Right lobe of liver (tissue), 6 donors: Measurements from ENCODE around the gene RCL1. TPM values are rescaled to one million over a fixed set of nuclear protein-coding genes. Genes with fewer than 3 reads are reported as not detected.

ENCODE experiments used
- ATAC-seq, 4 donors: fragments of 200-7000 bp; cut with Tn5 transposase; one replicate each; pipeline ENCODE4 v1.9.1; 2020; ENCODE audit warnings: mild to moderate bottlenecking in 4 of 4, moderate library complexity in 4 of 4
- DNase-seq, 3 donors: peaks; one replicate each; pipeline ENCODE4 v3.0.0-alpha.2; 2020
- H3K27ac ChIP-seq, 3 donors: fragments of 200-600 bp; one replicate each; pipeline ENCODE4 v1.8.0; 2022
- H3K27me3 ChIP-seq, 2 donors: fragments of 200-600 bp; one replicate each; pipeline ENCODE4 v1.8.0; 2022
- H3K36me3 ChIP-seq, 4 donors: fragments of 200-600 bp; sonication (generic) in 1 of 4; one replicate each; pipeline versions ENCODE4 v1.5.1 to v1.8.0; 2017 to 2022; ENCODE audit warnings: control low read depth in 1 of 4
- H3K4me1 ChIP-seq, 4 donors: fragments of 200-600 bp; sonication (generic) in 1 of 4; one replicate each; pipeline versions ENCODE4 v1.5.1 to v1.8.0; 2017 to 2022; ENCODE audit warnings: control low read depth in 1 of 4
- H3K4me3 ChIP-seq, 3 donors: fragments of 200-600 bp; one replicate each; pipeline ENCODE4 v1.8.0; 2022
- H3K9me3 ChIP-seq, 4 donors: fragments of 200-600 bp; sonication (generic) in 1 of 4; one replicate each; pipeline versions ENCODE4 v1.5.1 to v1.8.0; 2017 to 2022; ENCODE audit warnings: control low read depth in 1 of 4
- CTCF ChIP-seq, 4 donors: fragments of 200-600 bp in 3 of 4; fragments of 450-650 bp in 1 of 4; IDR thresholded peaks; one replicate each; pipeline versions ENCODE4 v1.5.1 to v1.8.0; 2016 to 2022; ENCODE audit warnings: antibody characterized with exemption in 4 of 4, mild to moderate bottlenecking in 2 of 4
- POLR2A ChIP-seq: fragments of 450-650 bp; IDR thresholded peaks from one replicate; pipeline ENCODE4 v1.6.1; 2017; ENCODE audit warnings: antibody characterized with exemption, mild to moderate bottlenecking
- whole genome bisulfite sequencing: methylation state at CpG from one replicate; pipeline ENCODE4 v1.1.6; 2018; ENCODE audit warnings: low coverage, low lambda C conversion rate; ENCODE audit not compliant: insufficient coverage; ENCODE audit errors: missing lambda C conversion rate; 5-methylcytosine and 5-hydroxymethylcytosine counted together
- intact Hi-C, 2 donors: fragments of 100-400 bp; cut with DNase I; formaldehyde crosslinking; loops; one replicate each; pipeline versions ENCODE4 v1.11.2 to v1.14.1; 2022
- total RNA-seq, 6 experiments: library from RNA; depleted of rRNA in 2 of 6; stranded (reverse); fragments of >200 nt in 2 of 6; fragmentation: NEBNext Ultra II Directional in 3 of 6; extraction: Animal tissue kit (Norgen Biotek cat#: 25700) in 3 of 6; gene quantifications; one replicate each; pipeline versions ENCODE4 v1.1.0 to v1.2.4, GENCODE V29; 2016 to 2023
- donor health status: DM: no; HTN: yes; CAD: no.
- donor health status: DM: no; HTN: no; CAD: no.
- donor health status: DM: no; HTN: no; CAD: no.
- donor health status: DM: no; HTN: yes; CAD: no.
- donor health status: DM: no; HTN: yes; CAD: no.

Gene RCL1
- total RNA-seq, 6 experiments from 2014 or later = 20.2 to 108 (median 63.4) TPM

GRCh38 chr9:4837261-4838188 is 44.8 kb downstream of the RCL1 start:
- no peak for TF ChIP-seq POLR2A
- TF ChIP-seq CTCF (IDR thresholded peaks at IDR 0.05) = no peak

GRCh38 chr9:4838189-4838546 is 45.4 kb downstream of the RCL1 start:
- Histone ChIP-seq H3K27ac (peak overlapping the region in 2 of 3 donors; percentile 90 to 95), H3K27me3 (no peaks in the 10 kb centered on the region), H3K4me1 (peaks cover 0 to 43% (median 15%) of the 10 kb centered on the region in 4 donors), H3K4me3 (no peak overlapping the region), H3K9me3 (no peaks in the 10 kb centered on the region), H3K36me3 (peaks cover 0 to 6% (median 0%) of the 10 kb centered on the region in 4 donors)
- WGBS = 35% methylated on average over 3 of the region's 3 CpGs
- no peak for ATAC-seq
- DNase-seq = no peak
- intact Hi-C loops = no loop called here
- no peak for TF ChIP-seq POLR2A
- no peak for TF ChIP-seq CTCF (IDR thresholded peaks at IDR 0.05)

More at GRCh38 chr9:4837261-4838188, 44.8 kb downstream of the RCL1 start:
- 33% methylated on average over 6 of the region's 6 CpGs for WGBS
- Histone ChIP-seq H3K27ac (peak overlapping the region in 2 of 3 donors; percentile 90 to 95), H3K4me1 (peaks cover 0 to 36% (median 13%) of the 10 kb centered on the region in 4 donors), H3K4me3 (no peak overlapping the region), H3K27me3 (no peaks in the 10 kb centered on the region), H3K9me3 (no peaks in the 10 kb centered on the region), H3K36me3 (peaks cover 0 to 3% (median under 1%) of the 10 kb centered on the region in 4 donors)
- ATAC-seq (peak in 3 of 4 donors; percentile 14 to 55 (median 26)), DNase-seq (no peak)
- intact Hi-C loops = no loop called here

GRCh38 chr9:4839470-4839912 is 46.7 kb downstream of the RCL1 start:
- 35% methylated on average over 1 of the region's 1 CpG for WGBS
- Histone ChIP-seq H3K9me3 (no peaks in the 10 kb centered on the region), H3K4me3 (peak overlapping the region; percentile 14 to 62 (median 55)), H3K4me1 (peaks cover 0 to 56% (median 15%) of the 10 kb centered on the region in 4 donors), H3K27ac (peak overlapping the region; percentile 55 to 95 (median 90)), H3K36me3 (peaks cover 0 to 9% (median under 1%) of the 10 kb centered on the region in 4 donors), H3K27me3 (no peaks in the 10 kb centered on the region)
- no peak for TF ChIP-seq CTCF (IDR thresholded peaks at IDR 0.05)
- peak; percentile 89 for TF ChIP-seq POLR2A
- intact Hi-C loops = no loop called here
- ATAC-seq (peak; percentile 72 to 88 (median 80)), DNase-seq (peak; percentile 36 to 72 (median 66))

GRCh38 chr9:4840018-4840417 is 47.3 kb downstream of the RCL1 start:
- Histone ChIP-seq H3K36me3 (peaks cover 0 to 10% (median 3%) of the 10 kb centered on the region in 4 donors), H3K4me3 (peak overlapping the region; percentile 14 to 62 (median 55)), H3K27ac (peak overlapping the region; percentile 55 to 95 (median 90)), H3K4me1 (peaks cover 0 to 59% (median 15%) of the 10 kb centered on the region in 4 donors), H3K9me3 (no peaks in the 10 kb centered on the region), H3K27me3 (no peaks in the 10 kb centered on the region)
- intact Hi-C loops = no loop called here
- TF ChIP-seq CTCF (IDR thresholded peaks at IDR 0.05) (no peak), POLR2A (no peak)
- ATAC-seq = peak in 3 of 4 donors; percentile 0 to 26 (median 6)
- 30% methylated on average over 2 of the region's 4 CpGs for WGBS
- no peak for DNase-seq
